HCT116 (cell line): ENCODE results near the gene TSPAN6. TPM values are rescaled to one million over a fixed set of nuclear protein-coding genes. Genes with fewer than 3 reads are reported as not detected.

Experiments used
- ATAC-seq: fragments of 200-7000 bp; cut with Tn5 transposase; 2 replicates; pipeline ENCODE4 v1.9.1; 2020; ENCODE audit warnings: mild to moderate bottlenecking, moderate library complexity
- BruUV-seq: library from RNA; stranded (reverse); fragments of 400-500 nt; replicated peaks from 2 replicates; lab custom pipeline; 2021; lab: Mats Ljungman, UMichigan
- CTCF ChIA-PET: fragments of 300-600 bp; sonication (Branson Sonifier 250); formaldehyde crosslinking; loops from one replicate; lab custom pipeline; 2021; ENCODE audit warnings: antibody characterized with exemption; lab: Charles Lee
- POLR2A ChIA-PET: fragments of 300-600, 350-600 bp; sonication (Branson Sonifier 250); formaldehyde crosslinking; loops from one replicate; lab custom pipeline; 2021; ENCODE audit warnings: antibody characterized with exemption; lab: Charles Lee
- RAD21 ChIA-PET, 2 experiments: fragments of 300-600 bp; sonication (Branson Sonifier 250); formaldehyde crosslinking; loops; one replicate each; lab custom pipeline; 2023; ENCODE audit warnings: low total read pairs in 2 of 2; ENCODE audit not compliant: uncharacterized antibody in 2 of 2, unreplicated experiment in 2 of 2, low non-redundant PET in 1 of 2; lab: Charles Lee
- DNase-seq: peaks from one replicate; pipeline ENCODE4 v3.0.0-alpha.2; 2010; ENCODE audit warnings: low read depth, low spot score
- H2AFZ ChIP-seq: fragments of 200-600 bp; shearing (Covaris generic), sonication (generic); 2 replicates; pipeline ENCODE4 v1.6.1; 2017; ENCODE audit warnings: low read depth, mixed run types, mixed read lengths, antibody characterized with exemption, low read length; ENCODE audit not compliant: poor library complexity, severe bottlenecking
- H3K27ac ChIP-seq: 2 replicates; pipeline ENCODE4 v1.5.1; 2012; ENCODE audit warnings: low read depth, low read length
- H3K27me3 ChIP-seq: fragments of 200-600 bp; sonication (generic); 2 replicates; pipeline ENCODE4 v1.6.1; 2016; ENCODE audit warnings: mixed run types, low read length, mixed read lengths; ENCODE audit not compliant: insufficient read depth
- H3K36me3 ChIP-seq, 2 experiments: fragments of 200-500 bp in 1 of 2; fragments of 200-600 bp in 1 of 2; sonication (Bioruptor generic) in 1 of 2; sonication (generic) in 1 of 2; 2 replicates each; pipeline versions ENCODE4 v1.5.1 to v1.6.1; 2014 to 2016; ENCODE audit warnings: low read length in 2 of 2, inconsistent platforms in 1 of 2, mixed read lengths in 1 of 2, mixed run types in 1 of 2; ENCODE audit not compliant: insufficient read depth in 2 of 2, control insufficient read depth in 1 of 2
- H3K4me1 ChIP-seq, 2 experiments: fragments of 200-600 bp in 1 of 2; sonication (generic) in 1 of 2; 2 replicates each; pipeline versions ENCODE4 v1.5.1 to v1.6.1; 2012 to 2017; ENCODE audit warnings: low read length in 2 of 2, inconsistent platforms in 1 of 2, mild to moderate bottlenecking in 1 of 2, mixed read lengths in 1 of 2, mixed run types in 1 of 2, moderate library complexity in 1 of 2; ENCODE audit not compliant: insufficient read depth in 2 of 2, control insufficient read depth in 1 of 2
- H3K4me2 ChIP-seq: fragments of 200-600 bp; sonication (generic); 2 replicates; pipeline ENCODE4 v1.6.1; 2017; ENCODE audit warnings: mixed run types, low read length, mixed read lengths
- H3K4me3 ChIP-seq, 2 experiments: fragments of 200-600 bp in 1 of 2; sonication (generic) in 1 of 2; replicated peaks in 1 of 2; 2 replicates each; pipeline ENCODE4 v1.5.1; 2011 to 2016; ENCODE audit warnings: low read length in 2 of 2, control low read depth in 1 of 2, low read depth in 1 of 2, mild to moderate bottlenecking in 1 of 2, mixed read lengths in 1 of 2, mixed run types in 1 of 2
- H3K79me2 ChIP-seq: fragments of 200-600 bp; sonication (generic); 2 replicates; pipeline ENCODE4 v1.6.1; 2017; ENCODE audit warnings: mild to moderate bottlenecking, mixed run types, low read length, moderate library complexity, mixed read lengths; ENCODE audit not compliant: insufficient read depth
- H3K9ac ChIP-seq: fragments of 200-600 bp; sonication (generic); 2 replicates; pipeline ENCODE4 v1.6.1; 2016; ENCODE audit warnings: low read length, mixed read lengths
- H3K9me2 ChIP-seq: fragments of 200-600 bp; sonication (generic), shearing (Covaris generic); 2 replicates; pipeline ENCODE4 v1.6.1; 2017; ENCODE audit warnings: mixed run types, mild to moderate bottlenecking, moderate library complexity; ENCODE audit not compliant: insufficient read depth
- H3K9me3 ChIP-seq, 2 experiments: fragments of 200-500 bp in 1 of 2; fragments of 200-600 bp in 1 of 2; sonication (Bioruptor generic) in 1 of 2; sonication (generic) in 1 of 2; 2 replicates each; pipeline ENCODE4 v1.6.1; 2014 to 2017; ENCODE audit warnings: low read length in 2 of 2, mixed read lengths in 2 of 2, inconsistent platforms in 1 of 2, low read depth in 1 of 2, mild to moderate bottlenecking in 1 of 2, mixed run types in 1 of 2, moderate library complexity in 1 of 2; ENCODE audit not compliant: control insufficient read depth in 1 of 2, insufficient read depth in 1 of 2
- H4K20me1 ChIP-seq: fragments of 200-600 bp; sonication (generic), shearing (Covaris generic); 2 replicates; pipeline ENCODE4 v1.6.1; 2017; ENCODE audit warnings: mixed run types, mild to moderate bottlenecking, moderate library complexity; ENCODE audit not compliant: insufficient read depth
- CEBPB ChIP-seq: IDR thresholded peaks from 2 replicates; pipeline ENCODE4 v1.6.1; 2012; ENCODE audit warnings: low read depth
- EGR1 ChIP-seq: IDR thresholded peaks from 2 replicates; pipeline ENCODE4 v1.6.1; 2012; ENCODE audit warnings: low read depth
- ELF1 ChIP-seq: IDR thresholded peaks from 2 replicates; pipeline ENCODE4 v1.6.1; 2012; ENCODE audit warnings: low read depth, borderline replicate concordance
- EZH2phosphoT487 ChIP-seq: fragments of 200-600 bp; IDR thresholded peaks from 2 replicates; pipeline ENCODE4 v1.6.1; 2018; ENCODE audit warnings: antibody characterized with exemption, borderline replicate concordance
- FOSL1 ChIP-seq: IDR thresholded peaks from 2 replicates; pipeline ENCODE4 v1.6.1; 2012; ENCODE audit warnings: low read depth
- JUND ChIP-seq: IDR thresholded peaks from 2 replicates; pipeline ENCODE4 v1.6.1; 2012
- POLR2AphosphoS5 ChIP-seq: IDR thresholded peaks from 2 replicates; pipeline ENCODE4 v1.6.1; 2011; ENCODE audit warnings: mild to moderate bottlenecking, low read depth, low read length, moderate library complexity
- SIN3A ChIP-seq: IDR thresholded peaks from 2 replicates; pipeline ENCODE4 v1.6.1; 2012; ENCODE audit warnings: low read depth
- TCF7L2 ChIP-seq: IDR thresholded peaks from 2 replicates; pipeline ENCODE4 v1.7.0; 2011; ENCODE audit warnings: borderline replicate concordance, inconsistent platforms; ENCODE audit not compliant: insufficient read depth, insufficient read length; ENCODE audit errors: extremely low read depth
- YY1 ChIP-seq: IDR thresholded peaks from 2 replicates; pipeline ENCODE4 v1.6.1; 2011; ENCODE audit warnings: low read length, low read depth, moderate library complexity, mild to moderate bottlenecking; ENCODE audit not compliant: insufficient replicate concordance; ENCODE audit errors: extremely low read depth
- ZFX ChIP-seq: fragments of 450-650 bp; IDR thresholded peaks from 2 replicates; pipeline ENCODE4 v1.6.1; 2017
- ZNF274 ChIP-seq: fragments of 200-500 bp; sonication (Bioruptor generic); IDR thresholded peaks from 2 replicates; pipeline ENCODE4 v1.6.1; 2014; ENCODE audit warnings: mild to moderate bottlenecking, low read depth, low read length, inconsistent platforms
- intact Hi-C: fragments of 100-400 bp; cut with micrococcal nuclease; formaldehyde crosslinking; loops from 2 replicates; pipeline ENCODE4 v1.10.0; 2022
- total RNA-seq: library from RNA; stranded (reverse); gene quantifications from one replicate; pipeline ENCODE4 v1.2.1, GENCODE V29; 2021; ENCODE audit not compliant: unreplicated experiment
- TF ChIP-seq, protein P1 (sequence below): IDR thresholded peaks from 2 replicates; pipeline ENCODE4 v1.6.1; 2012; ENCODE audit warnings: low read depth
- TF ChIP-seq, protein P2 (sequence below): IDR thresholded peaks from 2 replicates; pipeline ENCODE4 v1.6.1; 2011; ENCODE audit warnings: mild to moderate bottlenecking, low read length, moderate library complexity; ENCODE audit not compliant: insufficient replicate concordance; ENCODE audit errors: extremely low read depth
- TF ChIP-seq, protein P3 (sequence below), 3 experiments: fragments of 200-600 bp in 1 of 3; sonication (generic) in 1 of 3; IDR thresholded peaks in 2 of 3; conservative IDR thresholded peaks in 1 of 3; 2 replicates each; pipeline ENCODE4 v1.5.1; 2012 to 2017; ENCODE audit warnings: low read depth in 2 of 3, low read length in 2 of 3, antibody characterized with exemption in 1 of 3, borderline replicate concordance in 1 of 3, control low read depth in 1 of 3, mild to moderate bottlenecking in 1 of 3, mixed read lengths in 1 of 3, mixed run types in 1 of 3, moderate library complexity in 1 of 3; ENCODE audit not compliant: insufficient read depth in 1 of 3

TSPAN6 gene
- total RNA-seq, 1 experiment from 2014 or later = 25.0 TPM

DNA sequence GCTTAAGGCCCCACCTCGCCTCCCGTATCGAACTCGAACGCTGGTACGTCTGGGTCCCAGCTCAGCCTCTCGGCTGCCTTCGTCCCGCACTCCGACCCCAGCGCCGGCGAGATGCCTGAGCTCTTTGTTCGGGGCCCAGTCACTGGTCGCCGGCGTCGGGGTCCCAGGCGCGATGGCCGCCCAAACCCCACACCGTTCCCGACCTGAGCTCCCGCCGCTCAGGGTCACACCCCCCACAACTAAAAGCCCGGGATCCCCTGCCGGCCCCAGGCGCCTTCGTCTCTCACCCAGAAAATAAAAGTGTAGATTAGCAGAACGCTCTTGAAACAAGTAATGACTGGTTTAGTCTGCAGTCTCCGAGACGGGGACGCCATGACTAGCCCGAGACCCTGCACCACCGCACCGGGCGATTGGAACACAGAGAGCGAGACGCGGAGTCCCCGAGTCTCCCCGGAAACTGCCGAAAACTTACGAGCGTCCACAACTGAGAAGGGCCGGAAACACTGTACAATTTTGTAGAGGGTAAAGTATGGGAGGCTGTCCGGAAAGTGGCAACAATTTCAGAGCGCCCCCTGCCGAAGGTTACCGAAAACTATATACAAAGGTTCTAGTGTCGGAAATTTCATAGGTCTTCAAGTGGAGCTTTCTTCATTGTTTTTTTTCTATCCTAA, at the start of gene TSPAN6 (continued):
- TF ChIP-seq, protein P1, sequence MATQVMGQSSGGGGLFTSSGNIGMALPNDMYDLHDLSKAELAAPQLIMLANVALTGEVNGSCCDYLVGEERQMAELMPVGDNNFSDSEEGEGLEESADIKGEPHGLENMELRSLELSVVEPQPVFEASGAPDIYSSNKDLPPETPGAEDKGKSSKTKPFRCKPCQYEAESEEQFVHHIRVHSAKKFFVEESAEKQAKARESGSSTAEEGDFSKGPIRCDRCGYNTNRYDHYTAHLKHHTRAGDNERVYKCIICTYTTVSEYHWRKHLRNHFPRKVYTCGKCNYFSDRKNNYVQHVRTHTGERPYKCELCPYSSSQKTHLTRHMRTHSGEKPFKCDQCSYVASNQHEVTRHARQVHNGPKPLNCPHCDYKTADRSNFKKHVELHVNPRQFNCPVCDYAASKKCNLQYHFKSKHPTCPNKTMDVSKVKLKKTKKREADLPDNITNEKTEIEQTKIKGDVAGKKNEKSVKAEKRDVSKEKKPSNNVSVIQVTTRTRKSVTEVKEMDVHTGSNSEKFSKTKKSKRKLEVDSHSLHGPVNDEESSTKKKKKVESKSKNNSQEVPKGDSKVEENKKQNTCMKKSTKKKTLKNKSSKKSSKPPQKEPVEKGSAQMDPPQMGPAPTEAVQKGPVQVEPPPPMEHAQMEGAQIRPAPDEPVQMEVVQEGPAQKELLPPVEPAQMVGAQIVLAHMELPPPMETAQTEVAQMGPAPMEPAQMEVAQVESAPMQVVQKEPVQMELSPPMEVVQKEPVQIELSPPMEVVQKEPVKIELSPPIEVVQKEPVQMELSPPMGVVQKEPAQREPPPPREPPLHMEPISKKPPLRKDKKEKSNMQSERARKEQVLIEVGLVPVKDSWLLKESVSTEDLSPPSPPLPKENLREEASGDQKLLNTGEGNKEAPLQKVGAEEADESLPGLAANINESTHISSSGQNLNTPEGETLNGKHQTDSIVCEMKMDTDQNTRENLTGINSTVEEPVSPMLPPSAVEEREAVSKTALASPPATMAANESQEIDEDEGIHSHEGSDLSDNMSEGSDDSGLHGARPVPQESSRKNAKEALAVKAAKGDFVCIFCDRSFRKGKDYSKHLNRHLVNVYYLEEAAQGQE = no peak
- TF ChIP-seq CEBPB (no peak), YY1 (no peak), ZFX (no peak; the same call in 1 of the 2 replicates), ELF1 (no peak)

DNA sequence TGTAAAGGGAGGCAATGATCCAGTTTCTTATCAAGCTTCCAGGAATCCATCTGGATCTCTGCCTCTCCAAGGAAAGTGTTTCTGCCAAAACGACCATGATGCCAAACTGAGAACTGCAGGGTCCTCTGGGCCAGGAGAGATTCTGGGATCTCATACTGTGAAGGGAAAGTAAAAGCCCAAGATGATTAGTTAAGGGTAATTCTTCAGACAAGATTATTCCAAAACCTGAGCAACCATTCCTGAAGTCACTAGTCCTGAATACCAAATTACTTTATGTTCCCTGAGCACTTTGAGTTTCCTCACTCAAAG, 49.3 kb upstream of the TSPAN6 start:
- H3K79me2 ChIP-seq = no peaks in the 10 kb centered on the region
- H3K9me3 ChIP-seq = no peaks in the 10 kb centered on the region
- BruUV-seq = no TSS peak
- H2AFZ ChIP-seq = no peak overlapping the region
- no peaks in the 10 kb centered on the region for H4K20me1 ChIP-seq
- H3K4me1 ChIP-seq = no peaks in the 10 kb centered on the region
- ChIA-PET RAD21 (interaction anchor here in 1 of 2 experiments (0.9 kb wide), 1 partner anchor 83 kb away, joined by 3 read pairs; no protein-coding TSS in a partner anchor), POLR2A (no interaction called here), CTCF (interaction anchor here (4.8 kb wide), 1 partner anchor 83 kb away, joined by 43 read pairs; no protein-coding TSS in a partner anchor)
- H3K27ac ChIP-seq = no peak overlapping the region
- H3K36me3 ChIP-seq = no peaks in the 10 kb centered on the region; a peak in 1 of 4 replicates
- DNase-seq = no peak
- H3K27me3 ChIP-seq = no peaks in the 10 kb centered on the region
- no peak overlapping the region for H3K4me2 ChIP-seq
- H3K4me3 ChIP-seq = no peak overlapping the region
- no peak overlapping the region for H3K9ac ChIP-seq
- ATAC-seq = no peak; the same call in 1 of the 2 replicates
- intact Hi-C loops = loop anchor here (1.0 to 10.0 kb wide), 3 partner anchors 82 to 599 kb away; no protein-coding TSS in a partner anchor
- H3K9me2 ChIP-seq = no peaks in the 10 kb centered on the region
- TF ChIP-seq TCF7L2 (no peak), POLR2AphosphoS5 (no peak), FOSL1 (no peak), ELF1 (no peak), EZH2phosphoT487 (no peak), ZFX (no peak), EGR1 (no peak), JUND (no peak), ZNF274 (no peak), SIN3A (no peak)
- TF ChIP-seq, protein P2, sequence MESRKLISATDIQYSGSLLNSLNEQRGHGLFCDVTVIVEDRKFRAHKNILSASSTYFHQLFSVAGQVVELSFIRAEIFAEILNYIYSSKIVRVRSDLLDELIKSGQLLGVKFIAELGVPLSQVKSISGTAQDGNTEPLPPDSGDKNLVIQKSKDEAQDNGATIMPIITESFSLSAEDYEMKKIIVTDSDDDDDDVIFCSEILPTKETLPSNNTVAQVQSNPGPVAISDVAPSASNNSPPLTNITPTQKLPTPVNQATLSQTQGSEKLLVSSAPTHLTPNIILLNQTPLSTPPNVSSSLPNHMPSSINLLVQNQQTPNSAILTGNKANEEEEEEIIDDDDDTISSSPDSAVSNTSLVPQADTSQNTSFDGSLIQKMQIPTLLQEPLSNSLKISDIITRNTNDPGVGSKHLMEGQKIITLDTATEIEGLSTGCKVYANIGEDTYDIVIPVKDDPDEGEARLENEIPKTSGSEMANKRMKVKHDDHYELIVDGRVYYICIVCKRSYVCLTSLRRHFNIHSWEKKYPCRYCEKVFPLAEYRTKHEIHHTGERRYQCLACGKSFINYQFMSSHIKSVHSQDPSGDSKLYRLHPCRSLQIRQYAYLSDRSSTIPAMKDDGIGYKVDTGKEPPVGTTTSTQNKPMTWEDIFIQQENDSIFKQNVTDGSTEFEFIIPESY = no peak
- TF ChIP-seq, protein P3, sequence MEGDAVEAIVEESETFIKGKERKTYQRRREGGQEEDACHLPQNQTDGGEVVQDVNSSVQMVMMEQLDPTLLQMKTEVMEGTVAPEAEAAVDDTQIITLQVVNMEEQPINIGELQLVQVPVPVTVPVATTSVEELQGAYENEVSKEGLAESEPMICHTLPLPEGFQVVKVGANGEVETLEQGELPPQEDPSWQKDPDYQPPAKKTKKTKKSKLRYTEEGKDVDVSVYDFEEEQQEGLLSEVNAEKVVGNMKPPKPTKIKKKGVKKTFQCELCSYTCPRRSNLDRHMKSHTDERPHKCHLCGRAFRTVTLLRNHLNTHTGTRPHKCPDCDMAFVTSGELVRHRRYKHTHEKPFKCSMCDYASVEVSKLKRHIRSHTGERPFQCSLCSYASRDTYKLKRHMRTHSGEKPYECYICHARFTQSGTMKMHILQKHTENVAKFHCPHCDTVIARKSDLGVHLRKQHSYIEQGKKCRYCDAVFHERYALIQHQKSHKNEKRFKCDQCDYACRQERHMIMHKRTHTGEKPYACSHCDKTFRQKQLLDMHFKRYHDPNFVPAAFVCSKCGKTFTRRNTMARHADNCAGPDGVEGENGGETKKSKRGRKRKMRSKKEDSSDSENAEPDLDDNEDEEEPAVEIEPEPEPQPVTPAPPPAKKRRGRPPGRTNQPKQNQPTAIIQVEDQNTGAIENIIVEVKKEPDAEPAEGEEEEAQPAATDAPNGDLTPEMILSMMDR (IDR thresholded peaks at IDR 0.05 in 2 of 3, conservative IDR thresholded peaks at IDR 0.05 in 1 of 3; ENCODE audit: borderline replicate concordance in 1 of 3, insufficient read depth in 1 of 3, low read depth in 2 of 3, low read length in 2 of 3) = no peak
